GM18861 (cell line): ENCODE measurements around the gene FABP6.

Experiments used
- ATAC-seq: cut with Tn5 transposase; IDR thresholded peaks from one replicate; pipeline ENCODE4 v1.9.1; 2021; ENCODE audit not compliant: unreplicated experiment

The FABP6 gene

DNA sequence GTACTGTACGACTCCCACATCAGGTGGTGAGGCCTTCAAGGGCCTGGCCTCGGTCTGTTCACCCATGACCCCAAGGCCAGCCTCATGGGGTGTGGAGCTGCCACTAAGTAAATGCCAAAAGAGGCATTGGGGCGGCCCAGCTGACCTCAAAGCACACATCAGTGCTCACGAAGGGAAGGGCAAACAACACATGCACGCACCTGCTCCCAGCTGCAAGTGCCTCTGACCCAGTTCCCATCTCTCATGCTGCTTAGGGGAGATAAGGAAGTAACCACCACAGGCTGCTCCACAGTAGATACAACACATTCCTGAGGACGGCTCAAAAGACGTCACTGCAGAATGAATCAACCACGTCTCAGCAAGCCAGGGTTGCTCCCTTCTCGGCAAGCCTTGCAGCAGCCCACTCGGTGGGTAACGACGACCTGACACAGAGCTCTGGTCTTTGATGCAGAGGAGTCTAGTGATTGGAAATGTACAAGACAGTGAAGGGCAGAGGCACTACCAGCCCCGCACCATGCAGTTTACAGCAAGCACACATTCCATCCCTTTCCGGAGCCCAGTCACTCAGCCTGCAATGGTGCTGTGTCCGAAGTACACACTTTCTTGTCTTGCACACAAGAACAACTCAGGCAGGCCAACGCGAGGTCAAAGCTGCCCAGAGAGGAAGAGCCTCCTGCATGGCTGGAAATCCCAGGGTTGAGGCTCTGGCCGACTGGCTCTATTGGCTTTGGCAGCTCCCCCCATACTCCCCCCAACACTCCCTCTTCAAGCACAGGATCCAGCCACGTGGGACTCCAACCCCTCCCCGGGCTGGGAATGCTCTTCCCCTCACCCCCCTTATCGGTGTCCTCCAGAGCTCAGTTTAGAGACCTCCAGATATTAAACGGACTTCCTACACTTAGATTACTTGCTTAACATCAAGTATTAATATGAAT lies 31.8 kb downstream of the FABP6 start:
- ATAC-seq: no peak

DNA sequence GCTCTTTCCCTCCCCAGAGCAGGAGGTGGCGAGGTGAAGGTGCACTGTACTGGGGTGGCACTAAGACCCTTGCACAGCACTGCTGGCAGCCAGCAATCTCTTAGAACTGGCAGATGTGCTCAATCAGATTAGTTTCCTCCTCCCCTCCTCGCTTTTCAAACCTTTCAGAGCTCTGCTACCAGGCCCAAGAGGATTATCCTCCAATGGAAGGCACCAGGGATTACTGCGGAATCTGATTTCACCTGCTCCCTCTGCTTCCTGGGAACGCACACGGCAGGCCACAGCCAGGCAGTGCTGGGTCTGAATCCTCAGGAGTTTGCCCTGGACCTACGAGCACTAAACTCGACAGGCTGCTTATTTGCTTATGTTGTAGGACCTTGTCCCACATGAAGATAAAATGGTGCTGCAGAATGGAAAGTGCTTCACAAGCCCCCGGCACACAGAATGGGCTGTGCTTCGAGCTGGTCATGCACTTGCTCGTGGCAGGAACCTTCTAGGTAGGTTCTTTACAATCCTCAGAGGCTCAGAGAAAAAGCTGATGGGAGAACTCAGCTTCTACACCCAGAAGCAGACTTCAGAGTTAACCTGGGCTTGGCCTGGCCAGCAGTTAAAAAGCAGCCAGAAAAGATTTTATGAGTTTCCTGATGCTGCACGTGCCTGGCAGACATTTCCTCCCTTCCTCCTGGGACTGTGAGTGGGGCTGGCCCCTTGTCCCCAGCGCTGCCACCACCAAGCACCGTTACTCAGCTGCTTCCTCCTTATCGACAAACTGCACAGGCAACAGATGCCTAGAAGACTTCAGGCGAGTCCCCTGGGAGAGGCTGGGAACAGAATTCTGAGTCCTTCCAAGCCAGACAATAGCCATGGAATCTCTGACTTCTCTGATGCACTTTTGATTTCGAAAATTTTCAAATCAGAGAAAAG lies 33.1 kb downstream of the FABP6 start:
- ATAC-seq: no peak

GRCh38 chr5:160263326-160263855 lies 34.1 kb downstream of the FABP6 start:
- no peak for ATAC-seq

DNA sequence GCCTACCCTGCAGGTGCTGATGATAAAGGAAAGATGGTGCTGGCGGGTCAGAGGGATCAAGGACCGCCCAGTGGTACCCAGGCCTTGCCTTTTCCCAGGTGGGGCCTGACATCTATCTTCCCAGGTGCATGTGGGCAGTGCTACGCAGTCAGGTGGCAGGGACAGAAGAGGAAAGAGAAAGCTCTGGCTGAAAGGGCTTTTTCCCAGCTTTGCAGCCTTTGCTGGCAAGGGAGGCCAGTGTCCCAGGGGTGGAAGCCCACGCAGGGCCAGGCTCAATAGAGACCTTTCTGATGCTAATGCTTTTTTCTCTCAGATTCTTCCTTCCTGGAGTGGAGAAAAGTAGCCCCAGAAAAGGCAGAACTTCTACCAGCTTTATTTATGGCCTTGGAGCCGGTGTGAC lies 36.7 kb downstream of the FABP6 start:
- ATAC-seq: no peak

- ATAC-seq: no peak
Observed at GRCh38 chr5:160266752-160267345, 37.5 kb downstream of the FABP6 start.

GRCh38 chr5:160268121-160268520 lies 38.8 kb downstream of the FABP6 start:
- ATAC-seq: no peak

- ATAC-seq: no peak
Observed at GRCh38 chr5:160269017-160269416, 39.7 kb downstream of the FABP6 start.

- no peak for ATAC-seq
Observed at GRCh38 chr5:160270704-160271103, 41.4 kb downstream of the FABP6 start.

GRCh38 chr5:160271396-160271795 lies 42.1 kb downstream of the FABP6 start:
- peak; percentile 57 for ATAC-seq

GRCh38 chr5:160271836-160272235 lies 42.5 kb downstream of the FABP6 start:
- no peak for ATAC-seq

DNA sequence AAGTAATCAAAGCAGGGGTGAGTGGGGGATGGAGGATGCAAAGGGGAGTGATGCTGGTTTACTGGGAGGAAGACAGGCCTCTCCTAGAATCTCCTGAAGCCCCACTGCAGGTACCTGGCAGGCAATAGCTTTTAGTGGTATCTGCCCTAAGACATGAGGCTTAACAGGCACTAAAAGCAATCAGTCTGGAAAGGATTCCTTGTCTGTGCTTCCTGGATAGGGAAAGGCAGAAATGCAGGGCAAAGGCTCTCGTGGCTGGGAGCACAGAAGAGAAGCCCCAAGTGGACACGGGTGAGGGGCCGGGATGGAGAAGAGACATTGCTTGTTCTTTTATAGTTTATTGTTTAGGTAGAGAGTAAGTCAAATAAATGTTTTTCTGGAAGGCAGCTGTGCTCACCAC lies 43.0 kb downstream of the FABP6 start:
- no peak for ATAC-seq

DNA sequence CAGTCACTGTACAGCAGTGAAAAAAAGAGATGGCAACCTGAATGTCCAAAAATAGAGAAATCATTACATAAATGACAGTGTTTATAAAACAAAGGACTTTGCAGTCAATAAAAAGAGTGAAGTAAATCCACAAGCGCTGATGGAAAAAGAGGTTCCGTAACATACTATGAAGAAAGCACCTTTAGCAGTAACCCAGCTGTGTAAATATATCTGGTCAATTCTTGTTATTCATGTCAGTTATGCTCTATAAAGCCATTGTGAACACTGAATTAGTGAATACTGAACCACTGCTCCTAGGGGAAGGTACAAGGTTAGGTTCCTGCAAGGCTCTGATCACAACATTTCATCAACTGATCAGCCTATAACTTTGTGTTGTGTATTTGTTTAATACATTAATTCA lies 43.6 kb downstream of the FABP6 start:
- ATAC-seq: no peak

GRCh38 chr5:160274483-160274931 lies 45.2 kb downstream of the FABP6 start:
- ATAC-seq: no peak

DNA sequence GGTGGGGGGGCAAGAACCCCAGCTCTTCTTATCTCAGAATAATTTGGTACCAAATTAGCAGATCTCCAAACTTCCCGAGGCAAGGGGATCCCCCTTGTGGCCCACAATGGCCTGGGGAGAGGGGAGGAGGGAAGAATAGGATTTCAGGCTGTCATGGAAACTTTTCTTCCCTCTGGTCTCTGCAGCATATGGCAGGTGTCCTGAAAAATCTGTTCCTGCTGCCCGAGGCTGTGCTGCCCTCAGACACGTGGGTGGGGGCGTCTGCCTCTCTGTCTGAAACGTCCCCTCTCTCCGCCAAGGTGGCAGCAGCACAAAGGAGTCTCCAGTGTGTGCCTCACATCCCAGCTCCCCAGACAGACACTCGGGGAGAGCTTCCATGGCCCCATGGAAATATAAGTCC lies 49.0 kb downstream of the FABP6 start:
- no peak for ATAC-seq

DNA sequence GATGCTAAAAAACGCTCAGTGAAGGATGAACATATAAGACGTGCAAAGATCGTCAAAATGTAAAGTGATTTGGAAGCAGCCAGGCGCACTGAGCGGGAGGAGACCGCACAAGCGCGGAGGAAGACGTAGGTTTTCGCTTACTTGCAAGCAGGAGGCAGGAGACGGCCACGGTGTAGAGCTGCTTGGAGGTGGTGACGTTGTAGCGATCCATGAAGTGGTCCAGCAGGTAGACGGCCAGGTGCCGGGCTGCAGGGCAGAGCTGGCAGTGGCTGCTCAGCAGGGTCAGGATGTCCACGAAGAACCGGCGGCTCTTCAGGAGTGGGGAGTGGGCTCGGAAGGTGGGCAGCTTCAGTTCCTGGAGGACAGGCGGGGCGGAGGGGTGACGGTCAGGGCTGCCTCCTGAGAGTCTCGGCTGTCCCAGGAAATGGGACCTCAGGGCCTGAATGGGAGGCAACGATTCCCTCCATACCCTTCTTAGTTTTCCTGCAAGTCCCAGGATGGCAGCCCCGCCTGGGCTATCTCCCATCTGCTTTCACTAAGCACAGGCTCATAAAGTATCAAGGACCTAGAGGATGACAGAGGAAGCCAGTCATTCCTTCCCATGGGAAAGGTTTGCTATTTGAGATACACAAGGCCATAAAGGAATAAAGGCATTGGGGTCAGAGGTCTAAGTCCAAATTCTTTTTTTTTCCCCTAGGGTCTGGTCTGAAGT lies 51.2 kb downstream of the FABP6 start:
- no peak for ATAC-seq

GRCh38 chr5:160281275-160281674 lies 52.0 kb downstream of the FABP6 start:
- no peak for ATAC-seq

DNA sequence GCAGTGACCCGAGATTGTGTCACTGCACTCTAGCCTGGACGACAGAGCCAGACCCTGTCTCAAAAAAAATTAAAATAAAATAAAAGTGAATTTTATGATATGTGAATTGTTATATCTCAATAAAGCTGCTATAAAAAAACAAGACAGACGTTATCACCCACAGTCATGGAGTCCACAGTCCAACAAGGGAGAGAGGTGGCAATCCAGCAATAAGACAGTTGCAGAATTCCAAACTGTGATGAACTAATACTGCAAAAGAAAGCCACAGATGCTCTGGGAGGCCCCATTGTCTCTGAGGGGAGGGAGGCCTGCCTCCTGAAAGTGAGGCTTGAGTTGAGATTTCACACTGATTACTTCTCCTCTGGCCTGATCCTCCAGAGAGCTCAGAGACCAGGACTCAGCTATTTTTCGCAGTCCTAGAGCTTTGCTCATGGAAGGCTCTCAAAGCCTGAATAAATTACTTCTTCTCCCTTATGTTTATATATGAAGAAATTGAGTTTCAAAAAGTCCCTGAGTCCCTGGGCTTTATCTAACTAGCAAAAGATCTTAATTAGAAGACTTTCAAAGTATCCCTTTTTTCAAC lies 55.1 kb downstream of the FABP6 start:
- ATAC-seq: no peak

DNA sequence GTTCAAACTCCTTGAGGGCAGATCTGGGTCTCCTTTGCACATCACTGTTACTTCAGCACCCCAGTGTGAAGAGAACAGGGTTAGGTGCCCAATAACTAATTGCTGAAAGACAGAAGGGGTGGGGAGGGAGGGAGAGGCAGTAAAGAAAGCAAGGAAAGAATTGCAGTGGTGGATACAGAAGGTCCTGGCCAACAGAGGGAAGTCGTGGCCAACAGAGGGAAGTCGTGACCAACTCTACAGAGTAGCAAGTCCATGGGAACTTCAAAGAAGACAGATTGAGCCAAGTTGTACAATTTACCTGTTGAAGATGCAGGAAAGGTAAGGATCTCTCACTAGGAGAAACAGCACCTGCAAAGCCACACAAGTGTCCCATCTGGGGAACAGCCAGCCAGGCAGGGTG lies 56.0 kb downstream of the FABP6 start:
- no peak for ATAC-seq

DNA sequence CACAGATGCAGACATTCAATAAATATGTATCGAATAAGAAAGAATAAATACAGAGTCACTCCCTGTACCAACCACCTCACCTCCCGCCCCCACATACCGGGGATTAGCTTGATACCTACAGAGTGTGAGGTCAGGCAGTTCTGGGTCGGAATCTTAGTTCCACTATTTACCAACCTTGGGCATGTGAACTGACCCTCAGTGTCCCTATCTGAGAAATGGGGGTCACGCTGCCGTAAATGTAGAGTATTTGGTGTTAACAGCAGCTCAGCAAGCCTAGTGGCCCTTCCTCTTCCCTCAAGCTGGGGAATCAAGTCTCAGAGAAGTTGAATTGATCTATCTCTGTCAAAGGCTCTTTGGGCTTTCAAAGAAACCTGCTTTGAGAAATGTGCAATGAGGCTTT lies 57.6 kb downstream of the FABP6 start:
- ATAC-seq: no peak

- ATAC-seq: no peak
Observed at GRCh38 chr5:160287378-160288051, 58.2 kb downstream of the FABP6 start.
